ENCODE measurements around the gene TMEM131. TPM values are rescaled to one million over a fixed set of nuclear protein-coding genes. Genes with fewer than 3 reads are reported as not detected.
"Not testable (repeated sequence)": the region's sequence is repeated elsewhere in the genome, so short reads cannot be mapped to it uniquely, and the experiment has no call there.

Gene TMEM131, protein sequence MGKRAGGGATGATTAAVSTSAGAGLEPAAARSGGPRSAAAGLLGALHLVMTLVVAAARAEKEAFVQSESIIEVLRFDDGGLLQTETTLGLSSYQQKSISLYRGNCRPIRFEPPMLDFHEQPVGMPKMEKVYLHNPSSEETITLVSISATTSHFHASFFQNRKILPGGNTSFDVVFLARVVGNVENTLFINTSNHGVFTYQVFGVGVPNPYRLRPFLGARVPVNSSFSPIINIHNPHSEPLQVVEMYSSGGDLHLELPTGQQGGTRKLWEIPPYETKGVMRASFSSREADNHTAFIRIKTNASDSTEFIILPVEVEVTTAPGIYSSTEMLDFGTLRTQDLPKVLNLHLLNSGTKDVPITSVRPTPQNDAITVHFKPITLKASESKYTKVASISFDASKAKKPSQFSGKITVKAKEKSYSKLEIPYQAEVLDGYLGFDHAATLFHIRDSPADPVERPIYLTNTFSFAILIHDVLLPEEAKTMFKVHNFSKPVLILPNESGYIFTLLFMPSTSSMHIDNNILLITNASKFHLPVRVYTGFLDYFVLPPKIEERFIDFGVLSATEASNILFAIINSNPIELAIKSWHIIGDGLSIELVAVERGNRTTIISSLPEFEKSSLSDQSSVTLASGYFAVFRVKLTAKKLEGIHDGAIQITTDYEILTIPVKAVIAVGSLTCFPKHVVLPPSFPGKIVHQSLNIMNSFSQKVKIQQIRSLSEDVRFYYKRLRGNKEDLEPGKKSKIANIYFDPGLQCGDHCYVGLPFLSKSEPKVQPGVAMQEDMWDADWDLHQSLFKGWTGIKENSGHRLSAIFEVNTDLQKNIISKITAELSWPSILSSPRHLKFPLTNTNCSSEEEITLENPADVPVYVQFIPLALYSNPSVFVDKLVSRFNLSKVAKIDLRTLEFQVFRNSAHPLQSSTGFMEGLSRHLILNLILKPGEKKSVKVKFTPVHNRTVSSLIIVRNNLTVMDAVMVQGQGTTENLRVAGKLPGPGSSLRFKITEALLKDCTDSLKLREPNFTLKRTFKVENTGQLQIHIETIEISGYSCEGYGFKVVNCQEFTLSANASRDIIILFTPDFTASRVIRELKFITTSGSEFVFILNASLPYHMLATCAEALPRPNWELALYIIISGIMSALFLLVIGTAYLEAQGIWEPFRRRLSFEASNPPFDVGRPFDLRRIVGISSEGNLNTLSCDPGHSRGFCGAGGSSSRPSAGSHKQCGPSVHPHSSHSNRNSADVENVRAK (N-terminal part only)
- total RNA-seq (10 to 100 TPM; 23.7 to 38.3 (median 31.3) TPM), polyA plus RNA-seq (10 to 100 TPM in 1 of 2 donors, 1 to 10 TPM in 1; 9.3 to 15.3 TPM)
- long read RNA-seq, donor 1, partial matches to known transcripts: 3 of 5 reads
- long read RNA-seq, donor 1, other reads (novel, unspliced or antisense): 2 of 5 reads
- long read RNA-seq, donor 2, partial matches to known transcripts: 3 of 7 reads
- long read RNA-seq, donor 2, other reads (novel, unspliced or antisense): 4 of 7 reads
- long read RNA-seq, donor 3, partial matches to known transcripts: 7 of 8 reads
- long read RNA-seq, donor 3, other reads (novel, unspliced or antisense): 1 of 8 reads

DNA sequence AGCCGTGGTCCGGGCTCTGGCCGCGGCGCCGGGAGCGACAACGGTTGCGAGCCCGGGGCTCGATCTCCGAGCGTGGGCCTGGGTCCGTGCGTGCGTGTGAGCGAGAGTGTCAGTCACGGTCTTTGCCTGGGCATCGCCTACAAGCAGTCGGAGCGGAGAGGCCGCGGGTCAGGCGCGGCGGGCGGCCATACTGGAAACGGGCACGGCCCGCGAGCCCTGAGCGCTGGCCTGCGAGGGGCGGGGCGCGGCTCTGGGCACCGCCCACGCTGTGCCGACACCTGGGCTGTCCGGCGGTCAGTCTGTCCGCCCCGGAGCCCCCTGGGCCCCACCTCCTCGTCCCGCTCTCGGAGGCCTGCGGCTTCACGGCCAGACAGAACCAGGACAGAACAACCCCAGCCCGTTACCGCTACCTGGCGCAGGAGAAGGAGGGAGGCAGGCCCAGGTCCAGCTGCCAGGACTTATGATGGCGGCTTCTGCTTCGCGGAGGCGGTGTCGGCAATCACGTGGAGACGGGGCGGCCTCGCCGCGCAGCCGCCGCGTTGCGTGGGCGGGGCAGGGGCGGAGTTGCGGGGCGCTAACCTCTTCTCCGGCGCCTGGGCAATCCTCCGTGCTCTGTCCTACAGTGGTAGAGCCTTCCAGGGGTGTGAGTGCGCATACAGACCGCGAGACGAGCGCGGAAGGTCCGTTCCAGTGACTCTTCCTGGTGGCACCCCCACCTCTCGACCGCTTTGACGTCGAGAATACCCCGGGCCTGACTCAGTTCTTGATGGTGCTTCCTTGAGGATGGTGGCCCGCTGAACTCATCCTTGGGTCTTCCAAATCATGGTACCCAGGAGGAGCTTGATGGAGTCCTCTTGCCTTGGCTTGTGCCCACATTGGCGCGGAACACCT lies at the start of gene TMEM131:
Gene TMEM131, minus strand, starts transcription at position 215 of the 891 bp plus-strand sequence. CDS start 286 bp downstream, outside the sequence.
- intact Hi-C loops (cut with DNase I): loop anchor here in 9 of 10 donors (2.0 to 10.0 kb wide), 8 partner anchors 129 to 389 kb away; no protein-coding TSS in a partner anchor

DNA sequence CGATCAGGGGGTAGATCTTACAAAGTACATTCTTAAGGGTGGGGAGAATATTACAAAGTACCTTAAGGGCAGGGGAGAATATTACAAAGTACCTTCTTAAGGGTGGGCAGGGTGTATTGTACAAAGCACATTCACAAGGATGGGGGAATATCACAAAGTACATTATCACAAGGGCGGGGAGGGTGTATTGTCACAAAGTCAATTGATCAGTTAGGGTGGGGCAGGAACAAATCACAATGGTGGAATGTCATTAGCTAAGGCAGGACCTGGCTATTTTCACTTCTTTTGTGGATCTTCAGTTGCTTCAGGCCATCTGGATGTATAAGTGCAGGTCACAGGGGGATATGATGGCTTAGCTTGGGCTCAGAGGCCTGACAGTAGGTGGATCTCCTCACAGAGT lies 49.0 kb upstream of the TMEM131 start:
- DNase-seq; ATAC-seq; H3K27ac ChIP-seq; H3K36me3 ChIP-seq; H3K4me1 ChIP-seq; H3K4me3 ChIP-seq; intact Hi-C loops (cut with DNase I): not testable (repeated sequence)
- Histone ChIP-seq H3K9me3 (peaks cover 0 to 18% (median 10%) of the 10 kb centered on the region in 12 donors), H3K27me3 (peaks cover 0 to 37% (median 0%) of the 10 kb centered on the region in 9 donors)
- 84 to 96% (median 92%) methylated on average over 2 of the region's 2 CpGs for WGBS, 4 donors

More for the DNA sequence above, at the start of gene TMEM131:
- H3K4me1 ChIP-seq: peaks cover 3 to 45% (median 31%) of the 10 kb centered on the region in 12 donors
- peak; percentile 92 to 98 (median 97) for ATAC-seq
- H3K36me3 ChIP-seq: no peaks in the 10 kb centered on the region
- peak within 1 kb of the TSS; percentile 75 to 97 (median 86) for H3K4me3 ChIP-seq
- H3K27me3 ChIP-seq: no peaks in the 10 kb centered on the region
- H3K9me3 ChIP-seq: no peaks in the 10 kb centered on the region
- 1 to 4% (median 1%) methylated on average over 21 to 88 of the region's 88 CpGs for WGBS, 4 donors
- DNase-seq: peak; percentile 95 to 98 (median 96)
- H3K27ac ChIP-seq: peak within 1 kb of the TSS; percentile 90 to 98 (median 97)
- TF ChIP-seq POLR2A (IDR thresholded peaks at IDR 0.05): peak in 1 of 2 donors; percentile 62
- TF ChIP-seq, protein P1, sequence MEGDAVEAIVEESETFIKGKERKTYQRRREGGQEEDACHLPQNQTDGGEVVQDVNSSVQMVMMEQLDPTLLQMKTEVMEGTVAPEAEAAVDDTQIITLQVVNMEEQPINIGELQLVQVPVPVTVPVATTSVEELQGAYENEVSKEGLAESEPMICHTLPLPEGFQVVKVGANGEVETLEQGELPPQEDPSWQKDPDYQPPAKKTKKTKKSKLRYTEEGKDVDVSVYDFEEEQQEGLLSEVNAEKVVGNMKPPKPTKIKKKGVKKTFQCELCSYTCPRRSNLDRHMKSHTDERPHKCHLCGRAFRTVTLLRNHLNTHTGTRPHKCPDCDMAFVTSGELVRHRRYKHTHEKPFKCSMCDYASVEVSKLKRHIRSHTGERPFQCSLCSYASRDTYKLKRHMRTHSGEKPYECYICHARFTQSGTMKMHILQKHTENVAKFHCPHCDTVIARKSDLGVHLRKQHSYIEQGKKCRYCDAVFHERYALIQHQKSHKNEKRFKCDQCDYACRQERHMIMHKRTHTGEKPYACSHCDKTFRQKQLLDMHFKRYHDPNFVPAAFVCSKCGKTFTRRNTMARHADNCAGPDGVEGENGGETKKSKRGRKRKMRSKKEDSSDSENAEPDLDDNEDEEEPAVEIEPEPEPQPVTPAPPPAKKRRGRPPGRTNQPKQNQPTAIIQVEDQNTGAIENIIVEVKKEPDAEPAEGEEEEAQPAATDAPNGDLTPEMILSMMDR (IDR thresholded peaks at IDR 0.05): no peak

DNA sequence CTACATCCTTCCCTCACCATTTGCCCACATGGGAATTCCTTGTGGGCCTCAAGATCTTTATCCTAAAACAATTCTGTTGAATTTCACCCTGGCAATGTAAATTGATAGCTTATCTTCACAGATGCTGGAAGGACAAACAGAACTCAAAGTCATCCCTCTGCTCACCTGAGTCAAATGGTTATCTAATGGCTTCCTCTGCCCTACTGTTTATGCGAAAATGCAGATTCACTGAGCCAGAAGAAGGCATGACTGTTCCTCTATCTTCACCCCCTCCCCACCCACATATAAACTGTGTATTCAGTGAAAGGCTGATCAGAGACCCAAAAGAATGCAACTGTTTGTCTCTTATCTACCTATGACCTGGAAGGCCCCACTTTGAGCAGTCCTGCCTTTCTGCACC lies 47.4 kb upstream of the TMEM131 start:
- WGBS, 4 donors: 73 to 90% (median 83%) methylated on average over 1 of the region's 1 CpG
- Histone ChIP-seq H3K27ac (no peak overlapping the region), H3K27me3 (peaks cover 0 to 41% (median 0%) of the 10 kb centered on the region in 9 donors), H3K9me3 (peaks cover 0 to 18% (median 10%) of the 10 kb centered on the region in 12 donors), H3K4me1 (peaks cover 0 to 14% (median 0%) of the 10 kb centered on the region in 12 donors), H3K4me3 (no peak overlapping the region), H3K36me3 (no peaks in the 10 kb centered on the region)
- DNase-seq: no peak
- intact Hi-C loops (cut with DNase I): no loop called here
- TF ChIP-seq, protein P1 (IDR thresholded peaks at IDR 0.05): no peak
- no peak for TF ChIP-seq POLR2A (IDR thresholded peaks at IDR 0.05)
- ATAC-seq: no peak

Data from heart left ventricle (tissue), 16 donors.